Activated naive CD8-positive, alpha-beta T cell treated with anti-CD3 and anti-CD28 coated beads for 36 hours (primary cell): Measurements from ENCODE around the gene RUSF1. TPM values are rescaled to one million over a fixed set of nuclear protein-coding genes. Genes with fewer than 3 reads are reported as not detected.

Source experiments
- DNase-seq: peaks from one replicate; pipeline ENCODE4 v3.0.0; 2021
- H3K27ac Mint-ChIP-seq: one replicate; pipeline ENCODE4 v1.8.0; 2022; ENCODE audit warnings: mild to moderate bottlenecking, moderate library complexity, mixed read lengths
- H3K27me3 Mint-ChIP-seq: one replicate; pipeline ENCODE4 v1.8.0; 2022; ENCODE audit warnings: mild to moderate bottlenecking, mixed read lengths
- H3K36me3 Mint-ChIP-seq: one replicate; pipeline ENCODE4 v1.8.0; 2021; ENCODE audit warnings: mild to moderate bottlenecking, mixed read lengths
- H3K4me1 Mint-ChIP-seq: one replicate; pipeline ENCODE4 v1.8.0; 2021; ENCODE audit warnings: mixed read lengths
- H3K4me3 Mint-ChIP-seq: one replicate; pipeline ENCODE4 v1.8.0; 2022; ENCODE audit warnings: mild to moderate bottlenecking, moderate library complexity, mixed read lengths
- H3K9me3 Mint-ChIP-seq: one replicate; pipeline ENCODE4 v1.8.0; 2022; ENCODE audit warnings: mixed read lengths
- total RNA-seq, 2 experiments: library from RNA; stranded (reverse); gene quantifications; one replicate each; pipeline ENCODE4 v1.2.3, GENCODE V29; 2021

Gene RUSF1
- total RNA-seq, 2 experiments from 2014 or later: 36.6 to 37.4 TPM

GRCh38 chr16:31472709-31473203 is 35.4 kb downstream of the RUSF1 start:
- DNase-seq: peak; percentile 57
- Mint-ChIP-seq H3K27ac (no peak overlapping the region), H3K27me3 (peaks cover 28% of the 10 kb centered on the region), H3K36me3 (no peaks in the 10 kb centered on the region), H3K4me1 (peaks cover 14% of the 10 kb centered on the region), H3K4me3 (peak overlapping the region; percentile 47), H3K9me3 (no peaks in the 10 kb centered on the region)

- Mint-ChIP-seq H3K27me3 (peaks cover 28% of the 10 kb centered on the region), H3K4me3 (peak within 1 kb of the TSS; percentile 54), H3K4me1 (peaks cover 19% of the 10 kb centered on the region), H3K27ac (no peak within 1 kb of the TSS), H3K9me3 (no peaks in the 10 kb centered on the region), H3K36me3 (peaks cover 3% of the 10 kb centered on the region)
- DNase-seq: no peak
Observed at GRCh38 chr16:31471875-31472708, 36.1 kb downstream of the RUSF1 start, which contains the start of gene TGFB1I1. Gene TGFB1I1 (plus strand): TSS chr16:31472152. CDS start chr16:31472189, 37 bp downstream.

GRCh38 chr16:31471241-31471874 is 36.8 kb downstream of the RUSF1 start:
- Mint-ChIP-seq H3K4me3 (no peak overlapping the region), H3K36me3 (peaks cover 8% of the 10 kb centered on the region)

GRCh38 chr16:31470615-31471014 is 37.6 kb downstream of the RUSF1 start:
- Mint-ChIP-seq H3K9me3 (no peaks in the 10 kb centered on the region), H3K4me3 (no peak overlapping the region), H3K27ac (no peak overlapping the region), H3K4me1 (peaks cover 15% of the 10 kb centered on the region), H3K27me3 (peaks cover 24% of the 10 kb centered on the region), H3K36me3 (peaks cover 8% of the 10 kb centered on the region)
- DNase-seq: no peak

More at GRCh38 chr16:31471241-31471874, 36.8 kb downstream of the RUSF1 start:
- DNase-seq: no peak
- Mint-ChIP-seq H3K27ac (no peak overlapping the region), H3K27me3 (peaks cover 28% of the 10 kb centered on the region), H3K4me1 (peaks cover 19% of the 10 kb centered on the region), H3K9me3 (no peaks in the 10 kb centered on the region)

GRCh38 chr16:31467858-31468257 is 40.3 kb downstream of the RUSF1 start:
- Mint-ChIP-seq H3K9me3 (no peaks in the 10 kb centered on the region), H3K27ac (no peak overlapping the region), H3K27me3 (peaks cover 18% of the 10 kb centered on the region), H3K4me3 (no peak overlapping the region), H3K4me1 (peaks cover 15% of the 10 kb centered on the region), H3K36me3 (peaks cover 11% of the 10 kb centered on the region)
- no peak for DNase-seq

- H3K4me3 Mint-ChIP-seq: no peak overlapping the region
- peaks cover 14% of the 10 kb centered on the region for H3K36me3 Mint-ChIP-seq
- H3K4me1 Mint-ChIP-seq: peaks cover 10% of the 10 kb centered on the region
- no peak for DNase-seq
- no peaks in the 10 kb centered on the region for H3K9me3 Mint-ChIP-seq
- peak overlapping the region; percentile 20 for H3K27ac Mint-ChIP-seq
- peaks cover 12% of the 10 kb centered on the region for H3K27me3 Mint-ChIP-seq
Observed at GRCh38 chr16:31467151-31467773, 40.9 kb downstream of the RUSF1 start.

- DNase-seq: no peak
- Mint-ChIP-seq H3K27ac (no peak overlapping the region), H3K36me3 (peaks cover 14% of the 10 kb centered on the region), H3K4me1 (peaks cover 10% of the 10 kb centered on the region), H3K4me3 (no peak overlapping the region), H3K27me3 (peaks cover 7% of the 10 kb centered on the region), H3K9me3 (no peaks in the 10 kb centered on the region)
Observed at GRCh38 chr16:31466381-31466841, 41.8 kb downstream of the RUSF1 start.

- Mint-ChIP-seq H3K9me3 (no peaks in the 10 kb centered on the region), H3K27ac (no peak overlapping the region), H3K36me3 (peaks cover 14% of the 10 kb centered on the region), H3K4me1 (peaks cover 14% of the 10 kb centered on the region), H3K27me3 (peaks cover 1% of the 10 kb centered on the region), H3K4me3 (no peak overlapping the region)
- no peak for DNase-seq
Observed at GRCh38 chr16:31465788-31466370, 42.3 kb downstream of the RUSF1 start.

- Mint-ChIP-seq H3K4me3 (no peak overlapping the region), H3K27ac (no peak overlapping the region), H3K27me3 (no peaks in the 10 kb centered on the region), H3K9me3 (no peaks in the 10 kb centered on the region), H3K4me1 (peaks cover 23% of the 10 kb centered on the region), H3K36me3 (peaks cover 17% of the 10 kb centered on the region)
- DNase-seq: no peak
Observed at GRCh38 chr16:31464781-31465260, 43.4 kb downstream of the RUSF1 start.

GRCh38 chr16:31464348-31464769 is 43.8 kb downstream of the RUSF1 start:
- no peak overlapping the region for H3K4me3 Mint-ChIP-seq
- no peak overlapping the region for H3K27ac Mint-ChIP-seq
- H3K27me3 Mint-ChIP-seq: no peaks in the 10 kb centered on the region
- peaks cover 23% of the 10 kb centered on the region for H3K4me1 Mint-ChIP-seq
- H3K9me3 Mint-ChIP-seq: no peaks in the 10 kb centered on the region
- no peak for DNase-seq
- peaks cover 17% of the 10 kb centered on the region for H3K36me3 Mint-ChIP-seq

GRCh38 chr16:31461921-31462804 is 46.0 kb downstream of the RUSF1 start:
- no peak for DNase-seq
- Mint-ChIP-seq H3K36me3 (peaks cover 25% of the 10 kb centered on the region), H3K4me3 (no peak overlapping the region), H3K4me1 (peaks cover 24% of the 10 kb centered on the region), H3K9me3 (no peaks in the 10 kb centered on the region), H3K27ac (no peak overlapping the region), H3K27me3 (no peaks in the 10 kb centered on the region)

GRCh38 chr16:31461201-31461920 is 46.8 kb downstream of the RUSF1 start:
- no peaks in the 10 kb centered on the region for H3K27me3 Mint-ChIP-seq
- no peak overlapping the region for H3K4me3 Mint-ChIP-seq
- no peaks in the 10 kb centered on the region for H3K9me3 Mint-ChIP-seq
- DNase-seq: no peak
- H3K27ac Mint-ChIP-seq: peak overlapping the region; percentile 44
- peaks cover 26% of the 10 kb centered on the region for H3K36me3 Mint-ChIP-seq
- H3K4me1 Mint-ChIP-seq: peaks cover 26% of the 10 kb centered on the region

GRCh38 chr16:31460582-31461002 is 47.6 kb downstream of the RUSF1 start:
- Mint-ChIP-seq H3K27me3 (no peaks in the 10 kb centered on the region), H3K4me3 (peak overlapping the region; percentile 91), H3K27ac (peak overlapping the region; percentile 94), H3K4me1 (peaks cover 31% of the 10 kb centered on the region), H3K36me3 (peaks cover 32% of the 10 kb centered on the region), H3K9me3 (no peaks in the 10 kb centered on the region)
- DNase-seq: no peak
